HCT116 (cell line): Measurements from ENCODE around the gene YIPF1. TPM values are rescaled to one million over a fixed set of nuclear protein-coding genes. Genes with fewer than 3 reads are reported as not detected.

ENCODE experiments used
- ATAC-seq: fragments of 200-7000 bp; cut with Tn5 transposase; 2 replicates; pipeline ENCODE4 v1.9.1; 2020; ENCODE audit warnings: mild to moderate bottlenecking, moderate library complexity
- BruUV-seq: library from RNA; stranded (reverse); fragments of 400-500 nt; replicated peaks from 2 replicates; lab custom pipeline; 2021; lab: Mats Ljungman, UMichigan
- CTCF ChIA-PET: fragments of 300-600 bp; sonication (Branson Sonifier 250); formaldehyde crosslinking; loops from one replicate; lab custom pipeline; 2021; ENCODE audit warnings: antibody characterized with exemption; lab: Charles Lee
- POLR2A ChIA-PET: fragments of 300-600, 350-600 bp; sonication (Branson Sonifier 250); formaldehyde crosslinking; loops from one replicate; lab custom pipeline; 2021; ENCODE audit warnings: antibody characterized with exemption; lab: Charles Lee
- RAD21 ChIA-PET, 2 experiments: fragments of 300-600 bp; sonication (Branson Sonifier 250); formaldehyde crosslinking; loops; one replicate each; lab custom pipeline; 2023; ENCODE audit warnings: low total read pairs in 2 of 2; ENCODE audit not compliant: uncharacterized antibody in 2 of 2, unreplicated experiment in 2 of 2, low non-redundant PET in 1 of 2; lab: Charles Lee
- DNase-seq: peaks from one replicate; pipeline ENCODE4 v3.0.0-alpha.2; 2010; ENCODE audit warnings: low read depth, low spot score
- H2AFZ ChIP-seq: fragments of 200-600 bp; shearing (Covaris generic), sonication (generic); 2 replicates; pipeline ENCODE4 v1.6.1; 2017; ENCODE audit warnings: low read depth, mixed run types, mixed read lengths, antibody characterized with exemption, low read length; ENCODE audit not compliant: poor library complexity, severe bottlenecking
- H3K27ac ChIP-seq: 2 replicates; pipeline ENCODE4 v1.5.1; 2012; ENCODE audit warnings: low read depth, low read length
- H3K27me3 ChIP-seq: fragments of 200-600 bp; sonication (generic); 2 replicates; pipeline ENCODE4 v1.6.1; 2016; ENCODE audit warnings: mixed run types, low read length, mixed read lengths; ENCODE audit not compliant: insufficient read depth
- H3K36me3 ChIP-seq, 2 experiments: fragments of 200-500 bp in 1 of 2; fragments of 200-600 bp in 1 of 2; sonication (Bioruptor generic) in 1 of 2; sonication (generic) in 1 of 2; 2 replicates each; pipeline versions ENCODE4 v1.5.1 to v1.6.1; 2014 to 2016; ENCODE audit warnings: low read length in 2 of 2, inconsistent platforms in 1 of 2, mixed read lengths in 1 of 2, mixed run types in 1 of 2; ENCODE audit not compliant: insufficient read depth in 2 of 2, control insufficient read depth in 1 of 2
- H3K4me1 ChIP-seq, 2 experiments: fragments of 200-600 bp in 1 of 2; sonication (generic) in 1 of 2; 2 replicates each; pipeline versions ENCODE4 v1.5.1 to v1.6.1; 2012 to 2017; ENCODE audit warnings: low read length in 2 of 2, inconsistent platforms in 1 of 2, mild to moderate bottlenecking in 1 of 2, mixed read lengths in 1 of 2, mixed run types in 1 of 2, moderate library complexity in 1 of 2; ENCODE audit not compliant: insufficient read depth in 2 of 2, control insufficient read depth in 1 of 2
- H3K4me2 ChIP-seq: fragments of 200-600 bp; sonication (generic); 2 replicates; pipeline ENCODE4 v1.6.1; 2017; ENCODE audit warnings: mixed run types, low read length, mixed read lengths
- H3K4me3 ChIP-seq, 2 experiments: fragments of 200-600 bp in 1 of 2; sonication (generic) in 1 of 2; replicated peaks in 1 of 2; 2 replicates each; pipeline ENCODE4 v1.5.1; 2011 to 2016; ENCODE audit warnings: low read length in 2 of 2, control low read depth in 1 of 2, low read depth in 1 of 2, mild to moderate bottlenecking in 1 of 2, mixed read lengths in 1 of 2, mixed run types in 1 of 2
- H3K79me2 ChIP-seq: fragments of 200-600 bp; sonication (generic); 2 replicates; pipeline ENCODE4 v1.6.1; 2017; ENCODE audit warnings: mild to moderate bottlenecking, mixed run types, low read length, moderate library complexity, mixed read lengths; ENCODE audit not compliant: insufficient read depth
- H3K9ac ChIP-seq: fragments of 200-600 bp; sonication (generic); 2 replicates; pipeline ENCODE4 v1.6.1; 2016; ENCODE audit warnings: low read length, mixed read lengths
- H3K9me2 ChIP-seq: fragments of 200-600 bp; sonication (generic), shearing (Covaris generic); 2 replicates; pipeline ENCODE4 v1.6.1; 2017; ENCODE audit warnings: mixed run types, mild to moderate bottlenecking, moderate library complexity; ENCODE audit not compliant: insufficient read depth
- H3K9me3 ChIP-seq, 2 experiments: fragments of 200-500 bp in 1 of 2; fragments of 200-600 bp in 1 of 2; sonication (Bioruptor generic) in 1 of 2; sonication (generic) in 1 of 2; 2 replicates each; pipeline ENCODE4 v1.6.1; 2014 to 2017; ENCODE audit warnings: low read length in 2 of 2, mixed read lengths in 2 of 2, inconsistent platforms in 1 of 2, low read depth in 1 of 2, mild to moderate bottlenecking in 1 of 2, mixed run types in 1 of 2, moderate library complexity in 1 of 2; ENCODE audit not compliant: control insufficient read depth in 1 of 2, insufficient read depth in 1 of 2
- H4K20me1 ChIP-seq: fragments of 200-600 bp; sonication (generic), shearing (Covaris generic); 2 replicates; pipeline ENCODE4 v1.6.1; 2017; ENCODE audit warnings: mixed run types, mild to moderate bottlenecking, moderate library complexity; ENCODE audit not compliant: insufficient read depth
- CBX3 ChIP-seq: IDR thresholded peaks from 2 replicates; pipeline ENCODE4 v1.6.1; 2012; ENCODE audit warnings: low read depth
- CTCF ChIP-seq, 3 experiments: fragments of 200-600 bp in 1 of 3; sonication (generic) in 1 of 3; IDR thresholded peaks in 2 of 3; conservative IDR thresholded peaks in 1 of 3; 2 replicates each; pipeline ENCODE4 v1.5.1; 2012 to 2017; ENCODE audit warnings: low read depth in 2 of 3, low read length in 2 of 3, antibody characterized with exemption in 1 of 3, borderline replicate concordance in 1 of 3, control low read depth in 1 of 3, mild to moderate bottlenecking in 1 of 3, mixed read lengths in 1 of 3, mixed run types in 1 of 3, moderate library complexity in 1 of 3; ENCODE audit not compliant: insufficient read depth in 1 of 3
- ELF1 ChIP-seq: IDR thresholded peaks from 2 replicates; pipeline ENCODE4 v1.6.1; 2012; ENCODE audit warnings: low read depth, borderline replicate concordance
- EZH2 ChIP-seq: fragments of 200-600 bp; sonication (generic); IDR thresholded peaks from 2 replicates; pipeline ENCODE4 v1.6.1; 2017; ENCODE audit warnings: antibody characterized with exemption, mixed run types
- EZH2phosphoT487 ChIP-seq: fragments of 200-600 bp; IDR thresholded peaks from 2 replicates; pipeline ENCODE4 v1.6.1; 2018; ENCODE audit warnings: antibody characterized with exemption, borderline replicate concordance
- FOSL1 ChIP-seq: IDR thresholded peaks from 2 replicates; pipeline ENCODE4 v1.6.1; 2012; ENCODE audit warnings: low read depth
- JUND ChIP-seq: IDR thresholded peaks from 2 replicates; pipeline ENCODE4 v1.6.1; 2012
- MAX ChIP-seq: IDR thresholded peaks from 2 replicates; pipeline ENCODE4 v1.6.1; 2012
- POLR2A ChIP-seq: IDR thresholded peaks from 2 replicates; pipeline ENCODE4 v1.7.0; 2011; ENCODE audit warnings: borderline replicate concordance; ENCODE audit not compliant: insufficient read depth, insufficient read length; ENCODE audit errors: extremely low read depth
- POLR2AphosphoS5 ChIP-seq: IDR thresholded peaks from 2 replicates; pipeline ENCODE4 v1.6.1; 2011; ENCODE audit warnings: mild to moderate bottlenecking, low read depth, low read length, moderate library complexity
- RAD21 ChIP-seq: IDR thresholded peaks from 2 replicates; pipeline ENCODE4 v1.6.1; 2012; ENCODE audit warnings: low read depth, mild to moderate bottlenecking
- SIN3A ChIP-seq: IDR thresholded peaks from 2 replicates; pipeline ENCODE4 v1.6.1; 2012; ENCODE audit warnings: low read depth
- SP1 ChIP-seq: IDR thresholded peaks from 2 replicates; pipeline ENCODE4 v1.6.1; 2012; ENCODE audit warnings: low read depth
- TCF7L2 ChIP-seq: IDR thresholded peaks from 2 replicates; pipeline ENCODE4 v1.7.0; 2011; ENCODE audit warnings: borderline replicate concordance, inconsistent platforms; ENCODE audit not compliant: insufficient read depth, insufficient read length; ENCODE audit errors: extremely low read depth
- YY1 ChIP-seq: IDR thresholded peaks from 2 replicates; pipeline ENCODE4 v1.6.1; 2011; ENCODE audit warnings: low read length, low read depth, moderate library complexity, mild to moderate bottlenecking; ENCODE audit not compliant: insufficient replicate concordance; ENCODE audit errors: extremely low read depth
- ZFX ChIP-seq: fragments of 450-650 bp; IDR thresholded peaks from 2 replicates; pipeline ENCODE4 v1.6.1; 2017
- intact Hi-C: fragments of 100-400 bp; cut with micrococcal nuclease; formaldehyde crosslinking; loops from 2 replicates; pipeline ENCODE4 v1.10.0; 2022
- total RNA-seq: library from RNA; stranded (reverse); gene quantifications from one replicate; pipeline ENCODE4 v1.2.1, GENCODE V29; 2021; ENCODE audit not compliant: unreplicated experiment
- TF ChIP-seq, protein P1 (sequence below): IDR thresholded peaks from 2 replicates; pipeline ENCODE4 v1.6.1; 2012; ENCODE audit warnings: low read depth
- TF ChIP-seq, protein P2 (sequence below): IDR thresholded peaks from 2 replicates; pipeline ENCODE4 v1.6.1; 2012
- TF ChIP-seq, protein P3 (sequence below): IDR thresholded peaks from 2 replicates; pipeline ENCODE4 v1.6.1; 2011; ENCODE audit warnings: mild to moderate bottlenecking, low read length, moderate library complexity; ENCODE audit not compliant: insufficient replicate concordance; ENCODE audit errors: extremely low read depth

The YIPF1 gene
- total RNA-seq, 1 experiment from 2014 or later, result 16.4 TPM

GRCh38 chr1:53892911-53893310 lies 3.3 kb upstream of the YIPF1 start:
- ChIA-PET CTCF (interaction anchor here (1.3 kb wide), 1 partner anchor 66 kb away, joined by 4 read pairs; no protein-coding TSS in a partner anchor), POLR2A (no interaction called here), RAD21 (no interaction called here)
- BruUV-seq, result no TSS peak
- H3K4me1 ChIP-seq, result peaks cover 8 to 31% of the 10 kb centered on the region in 2 experiments
- H3K27ac ChIP-seq, result no peak overlapping the region
- intact Hi-C loops, result no loop called here
- H2AFZ ChIP-seq, result no peak overlapping the region
- H3K9me3 ChIP-seq, result no peaks in the 10 kb centered on the region
- H3K79me2 ChIP-seq, result no peaks in the 10 kb centered on the region
- no peak for DNase-seq
- no peak overlapping the region for H3K4me2 ChIP-seq
- H3K36me3 ChIP-seq, result no peaks in the 10 kb centered on the region
- no peak for TF ChIP-seq JUND
- TF ChIP-seq ELF1, result no peak
- no peak for TF ChIP-seq EZH2phosphoT487
- TF ChIP-seq TCF7L2, result no peak
- TF ChIP-seq POLR2AphosphoS5, result no peak
- no peak for TF ChIP-seq ZFX
- TF ChIP-seq POLR2A, result no peak
- no peak for TF ChIP-seq YY1
- TF ChIP-seq FOSL1, result no peak
- no peak for TF ChIP-seq CTCF (IDR thresholded peaks at IDR 0.05 in 2 of 3, conservative IDR thresholded peaks at IDR 0.05 in 1 of 3; ENCODE audit: borderline replicate concordance in 1 of 3, insufficient read depth in 1 of 3, low read depth in 2 of 3, low read length in 2 of 3)
- TF ChIP-seq, protein P1, sequence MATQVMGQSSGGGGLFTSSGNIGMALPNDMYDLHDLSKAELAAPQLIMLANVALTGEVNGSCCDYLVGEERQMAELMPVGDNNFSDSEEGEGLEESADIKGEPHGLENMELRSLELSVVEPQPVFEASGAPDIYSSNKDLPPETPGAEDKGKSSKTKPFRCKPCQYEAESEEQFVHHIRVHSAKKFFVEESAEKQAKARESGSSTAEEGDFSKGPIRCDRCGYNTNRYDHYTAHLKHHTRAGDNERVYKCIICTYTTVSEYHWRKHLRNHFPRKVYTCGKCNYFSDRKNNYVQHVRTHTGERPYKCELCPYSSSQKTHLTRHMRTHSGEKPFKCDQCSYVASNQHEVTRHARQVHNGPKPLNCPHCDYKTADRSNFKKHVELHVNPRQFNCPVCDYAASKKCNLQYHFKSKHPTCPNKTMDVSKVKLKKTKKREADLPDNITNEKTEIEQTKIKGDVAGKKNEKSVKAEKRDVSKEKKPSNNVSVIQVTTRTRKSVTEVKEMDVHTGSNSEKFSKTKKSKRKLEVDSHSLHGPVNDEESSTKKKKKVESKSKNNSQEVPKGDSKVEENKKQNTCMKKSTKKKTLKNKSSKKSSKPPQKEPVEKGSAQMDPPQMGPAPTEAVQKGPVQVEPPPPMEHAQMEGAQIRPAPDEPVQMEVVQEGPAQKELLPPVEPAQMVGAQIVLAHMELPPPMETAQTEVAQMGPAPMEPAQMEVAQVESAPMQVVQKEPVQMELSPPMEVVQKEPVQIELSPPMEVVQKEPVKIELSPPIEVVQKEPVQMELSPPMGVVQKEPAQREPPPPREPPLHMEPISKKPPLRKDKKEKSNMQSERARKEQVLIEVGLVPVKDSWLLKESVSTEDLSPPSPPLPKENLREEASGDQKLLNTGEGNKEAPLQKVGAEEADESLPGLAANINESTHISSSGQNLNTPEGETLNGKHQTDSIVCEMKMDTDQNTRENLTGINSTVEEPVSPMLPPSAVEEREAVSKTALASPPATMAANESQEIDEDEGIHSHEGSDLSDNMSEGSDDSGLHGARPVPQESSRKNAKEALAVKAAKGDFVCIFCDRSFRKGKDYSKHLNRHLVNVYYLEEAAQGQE, result no peak
- TF ChIP-seq CBX3, result no peak
- TF ChIP-seq, protein P2, sequence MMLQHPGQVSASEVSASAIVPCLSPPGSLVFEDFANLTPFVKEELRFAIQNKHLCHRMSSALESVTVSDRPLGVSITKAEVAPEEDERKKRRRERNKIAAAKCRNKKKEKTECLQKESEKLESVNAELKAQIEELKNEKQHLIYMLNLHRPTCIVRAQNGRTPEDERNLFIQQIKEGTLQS, result no peak
- TF ChIP-seq SP1, result no peak
- no peak for TF ChIP-seq MAX
- no peak for TF ChIP-seq EZH2
- no peak for TF ChIP-seq SIN3A
- TF ChIP-seq, protein P3, sequence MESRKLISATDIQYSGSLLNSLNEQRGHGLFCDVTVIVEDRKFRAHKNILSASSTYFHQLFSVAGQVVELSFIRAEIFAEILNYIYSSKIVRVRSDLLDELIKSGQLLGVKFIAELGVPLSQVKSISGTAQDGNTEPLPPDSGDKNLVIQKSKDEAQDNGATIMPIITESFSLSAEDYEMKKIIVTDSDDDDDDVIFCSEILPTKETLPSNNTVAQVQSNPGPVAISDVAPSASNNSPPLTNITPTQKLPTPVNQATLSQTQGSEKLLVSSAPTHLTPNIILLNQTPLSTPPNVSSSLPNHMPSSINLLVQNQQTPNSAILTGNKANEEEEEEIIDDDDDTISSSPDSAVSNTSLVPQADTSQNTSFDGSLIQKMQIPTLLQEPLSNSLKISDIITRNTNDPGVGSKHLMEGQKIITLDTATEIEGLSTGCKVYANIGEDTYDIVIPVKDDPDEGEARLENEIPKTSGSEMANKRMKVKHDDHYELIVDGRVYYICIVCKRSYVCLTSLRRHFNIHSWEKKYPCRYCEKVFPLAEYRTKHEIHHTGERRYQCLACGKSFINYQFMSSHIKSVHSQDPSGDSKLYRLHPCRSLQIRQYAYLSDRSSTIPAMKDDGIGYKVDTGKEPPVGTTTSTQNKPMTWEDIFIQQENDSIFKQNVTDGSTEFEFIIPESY, result no peak
- TF ChIP-seq RAD21, result no peak
- ATAC-seq, result no peak
- no peak overlapping the region for H3K9ac ChIP-seq
- no peaks in the 10 kb centered on the region for H3K27me3 ChIP-seq
- H3K9me2 ChIP-seq, result no peaks in the 10 kb centered on the region
- H4K20me1 ChIP-seq, result no peaks in the 10 kb centered on the region
- no peak overlapping the region for H3K4me3 ChIP-seq
